ENCODE data around the gene NIPSNAP3A. TPM values are rescaled to one million over a fixed set of nuclear protein-coding genes. Genes with fewer than 3 reads are reported as not detected.

NIPSNAP3A gene
- total and polyA plus RNA-seq, 2 of the 8 experiments (the other 6 are each of a cell fraction or from before 2014, with no cell fraction given), result 9.3 to 9.4 TPM

- POLR2A ChIA-PET (ENCODE audit: partially characterized antibody), result interaction anchor here (1.2 kb wide), 1 partner anchor 11 kb away, joined by 3 read pairs; the partner anchor contains the start of gene NIPSNAP3B
- no peak overlapping the region for H3K4me2 ChIP-seq (ENCODE audit: insufficient read depth in 1 of 2, low read depth in 2 of 2, low read length in 2 of 2)
- 89% methylated on average over 11 of the region's 11 CpGs; no CpG with 5 or more reads in 1 of the 2 experiments for WGBS, 2 experiments (ENCODE audit: extremely low coverage in 1 of 2, insufficient coverage in 1 of 2, insufficient read length in 1 of 2, insufficient replicate concordance in 2 of 2, low coverage in 1 of 2, low lambda C conversion rate in 2 of 2, missing lambda C conversion rate in 1 of 2)
These were observed 27.5 kb downstream of the NIPSNAP3A start for GRCh38 chr9:104774831-104775573.

More at GRCh38 chr9:104774831-104775573, 27.5 kb downstream of the NIPSNAP3A start:
- no peak overlapping the region for H2BK5ac ChIP-seq (ENCODE audit: low read depth, low read length)
- FAIRE-seq, result no peak
- H3K27me3 ChIP-seq (replicated peaks in 1 of 4; ENCODE audit: control insufficient read depth in 3 of 4, extremely low read depth in 1 of 4, insufficient read depth in 3 of 4, low read length in 3 of 4), result no peaks in the 10 kb centered on the region
- DNase-seq (ENCODE audit: low read depth in 1 of 2, low spot score in 2 of 2), result no peak
- no peak overlapping the region for H4K91ac ChIP-seq (replicated peaks; ENCODE audit: insufficient read length, low read length)
- H2BK120ac ChIP-seq (replicated peaks; ENCODE audit: low read depth, low read length), result no peak overlapping the region
- no peak overlapping the region for H2BK15ac ChIP-seq (ENCODE audit: low read length)
- no peak overlapping the region for H3K27ac ChIP-seq (ENCODE audit: low read depth, low read length)
- no peaks in the 10 kb centered on the region for H3K4me1 ChIP-seq (replicated peaks in 1 of 4; ENCODE audit: control insufficient read depth in 3 of 4, insufficient read depth in 4 of 4, low read length in 3 of 4)
- CTCF ChIA-PET (ENCODE audit: partially characterized antibody), result no interaction called here
- no peak overlapping the region for H2AFZ ChIP-seq (ENCODE audit: low read length)
- TF ChIP-seq KDM1A (IDR thresholded peaks at IDR 0.05; ENCODE audit: borderline replicate concordance, low read length), result no peak
- H3K23me2 ChIP-seq (ENCODE audit: low read depth, low read length), result no peaks in the 10 kb centered on the region
- H2BK12ac ChIP-seq (ENCODE audit: low read depth, low read length), result no peak overlapping the region
- H3K23ac ChIP-seq (ENCODE audit: insufficient read length), result no peak overlapping the region
- no peak overlapping the region for H2BK20ac ChIP-seq (ENCODE audit: low read length)
- H4K5ac ChIP-seq (ENCODE audit: insufficient read length, low read depth, low read length), result no peak overlapping the region
- H3K36me3 ChIP-seq (ENCODE audit: control insufficient read depth in 2 of 4, insufficient read depth in 4 of 4, low read length in 3 of 4), result no peaks in the 10 kb centered on the region
- no peak overlapping the region for H3K9ac ChIP-seq (replicated peaks in 1 of 4; ENCODE audit: extremely low read depth in 1 of 4, low read depth in 3 of 4, low read length in 3 of 4)
- H2AK5ac ChIP-seq (ENCODE audit: low read depth, low read length), result no peak overlapping the region
- H4K20me1 ChIP-seq (replicated peaks in 1 of 2; ENCODE audit: control insufficient read depth in 1 of 2, insufficient read depth in 2 of 2, low read length in 2 of 2), result no peaks in the 10 kb centered on the region
- no peak overlapping the region for H3K4me3 ChIP-seq (ENCODE audit: extremely low read depth in 1 of 4, insufficient read depth in 2 of 4, low read depth in 3 of 4, low read length in 4 of 4)
- no peak overlapping the region for H4K8ac ChIP-seq (ENCODE audit: extremely low read depth, insufficient read depth, low read length)
- H3K14ac ChIP-seq (ENCODE audit: insufficient read length), result no peak overlapping the region
- H3K79me2 ChIP-seq (ENCODE audit: control insufficient read depth in 1 of 2, insufficient read depth in 2 of 2, low read length in 2 of 2), result no peaks in the 10 kb centered on the region
- no peaks in the 10 kb centered on the region for H3K79me1 ChIP-seq (ENCODE audit: low read depth, low read length)
- H3K18ac ChIP-seq (ENCODE audit: extremely low read depth, low read length), result no peak overlapping the region
- H3K56ac ChIP-seq (replicated peaks; ENCODE audit: insufficient read length, low read depth, low read length), result no peak overlapping the region
- H3K4ac ChIP-seq (replicated peaks; ENCODE audit: insufficient read length, low read depth, low read length), result no peak overlapping the region
- H3K9me3 ChIP-seq (ENCODE audit: insufficient read depth in 2 of 2, low read depth in 1 of 2, low read length in 1 of 2), result no peaks in the 10 kb centered on the region
